DMS79 (cell line): ENCODE results near the gene DNAJC1.
A peak's percentile ranks its signal among the peaks of the same experiment; 100 is the strongest.

ENCODE experiments used
- DNase-seq: peaks from one replicate; lab custom pipeline; 2025; lab: John Stamatoyannopoulos, UW

DNAJC1 gene

DNA sequence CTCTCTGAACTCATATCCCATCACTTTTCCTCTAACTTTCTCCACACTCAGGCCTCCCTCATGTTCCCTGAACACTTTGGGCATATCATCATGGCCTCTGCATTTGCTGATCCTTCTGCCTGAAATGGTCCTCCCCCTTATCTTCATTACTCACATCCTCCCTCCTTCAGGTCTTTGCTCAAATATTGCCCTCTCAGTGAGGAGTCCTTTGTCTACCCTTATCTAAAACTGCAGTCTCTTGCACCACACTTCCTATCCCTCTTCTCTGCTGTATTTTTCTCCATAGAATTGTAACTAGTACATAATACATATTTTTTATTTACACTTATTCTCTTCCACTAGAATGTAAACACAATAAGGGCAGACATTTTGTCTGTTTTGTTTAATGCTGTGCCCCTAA, 41.7 kb downstream of the DNAJC1 start:
- DNase-seq: no peak

DNA sequence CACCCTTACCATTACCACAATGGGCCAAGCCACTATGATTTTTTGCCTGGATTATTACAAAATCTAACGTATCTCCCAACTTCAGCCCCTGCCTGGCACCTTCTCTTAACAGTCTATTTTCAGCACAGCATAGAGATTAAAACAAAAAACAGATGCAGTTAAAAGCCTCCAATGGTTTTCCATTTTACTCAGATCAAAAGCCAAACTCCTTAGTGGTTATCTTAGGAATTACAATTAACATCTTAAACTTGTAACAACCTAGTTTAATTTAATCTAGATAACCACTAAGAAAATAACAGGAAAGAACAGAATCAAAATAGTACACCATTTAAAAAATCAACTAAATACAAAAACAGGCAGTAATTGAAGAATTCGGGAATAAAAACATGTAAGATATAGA, 43.5 kb downstream of the DNAJC1 start:
- DNase-seq: no peak

DNA sequence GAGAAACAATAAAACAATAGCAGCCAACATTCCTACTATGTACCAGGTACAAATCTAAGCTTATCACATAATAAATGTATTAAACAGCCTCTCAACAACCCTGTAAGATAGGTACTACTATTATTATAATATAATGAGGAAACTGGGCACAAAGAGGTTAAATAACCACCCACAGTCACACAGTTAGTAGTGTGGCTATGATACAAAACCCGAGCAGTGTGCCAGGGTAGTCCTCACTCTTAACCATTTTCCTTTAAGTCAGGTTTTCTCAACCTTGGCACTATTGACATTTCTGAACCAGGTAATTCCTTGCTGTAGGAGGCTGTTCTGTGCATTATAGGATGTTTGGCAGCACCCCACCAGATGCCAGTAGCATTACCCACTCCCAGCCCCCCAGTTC, 48.8 kb downstream of the DNAJC1 start:
- no peak for DNase-seq

DNA sequence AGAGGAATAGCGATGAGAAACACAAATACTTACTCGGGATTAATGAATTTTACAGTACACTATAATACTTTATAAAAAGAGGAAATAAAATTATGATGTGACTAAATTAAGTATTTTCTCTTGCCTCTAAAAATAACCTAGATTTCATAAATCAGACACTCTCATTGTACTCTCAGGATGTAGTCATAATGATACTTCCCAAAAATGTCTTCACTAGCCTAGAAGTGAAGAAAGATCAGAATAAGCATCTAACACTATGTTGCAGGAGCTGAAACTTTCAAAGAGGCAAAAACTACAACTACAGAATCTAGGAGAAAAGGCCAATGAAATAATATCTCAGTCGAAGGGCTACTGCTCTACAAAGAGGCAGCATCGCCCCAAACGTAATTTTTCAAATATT, 49.4 kb downstream of the DNAJC1 start:
- no peak for DNase-seq

DNA sequence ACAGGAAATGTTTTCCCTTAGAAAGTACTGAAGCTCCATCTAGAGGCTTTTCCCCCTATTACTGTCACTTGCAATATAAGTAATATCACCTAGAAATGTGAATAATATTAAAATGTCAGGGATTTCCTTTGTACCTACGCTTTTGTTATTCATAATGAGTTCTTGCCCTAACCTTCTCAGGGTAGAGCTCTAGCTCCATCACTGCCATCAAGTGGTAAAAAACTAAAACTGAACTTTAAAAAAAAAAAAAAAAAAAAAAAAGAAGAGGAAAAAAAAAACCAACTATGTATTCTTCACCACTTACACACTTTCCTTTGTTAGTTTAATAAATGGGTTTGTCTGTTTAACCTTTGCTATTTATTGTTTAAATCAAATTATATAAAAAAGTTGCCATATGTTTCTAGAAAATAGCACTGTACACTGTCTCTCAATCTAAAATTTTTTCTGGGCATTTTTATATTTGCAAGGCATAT, 49.9 kb downstream of the DNAJC1 start:
- DNase-seq: peak; percentile 5

DNA sequence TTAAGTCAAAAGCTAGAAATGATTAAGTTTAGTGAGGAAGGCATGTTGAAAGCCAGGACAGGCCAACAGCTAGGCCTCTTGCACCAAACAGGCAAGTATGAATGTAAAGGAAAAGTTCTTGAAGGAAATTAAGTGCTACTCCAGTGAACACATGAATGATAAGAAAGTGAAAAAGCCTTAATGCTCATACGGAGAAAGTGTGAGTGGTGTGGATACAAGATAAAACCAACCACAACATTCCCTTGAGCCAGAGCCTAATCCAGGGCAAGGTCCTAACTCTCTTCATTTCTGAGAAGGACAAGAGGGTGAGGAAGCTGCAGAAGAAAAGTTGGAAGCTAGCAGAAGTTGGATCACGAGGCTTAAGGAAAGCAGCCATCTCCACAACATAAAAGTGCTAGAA, 53.0 kb downstream of the DNAJC1 start:
- no peak for DNase-seq

DNA sequence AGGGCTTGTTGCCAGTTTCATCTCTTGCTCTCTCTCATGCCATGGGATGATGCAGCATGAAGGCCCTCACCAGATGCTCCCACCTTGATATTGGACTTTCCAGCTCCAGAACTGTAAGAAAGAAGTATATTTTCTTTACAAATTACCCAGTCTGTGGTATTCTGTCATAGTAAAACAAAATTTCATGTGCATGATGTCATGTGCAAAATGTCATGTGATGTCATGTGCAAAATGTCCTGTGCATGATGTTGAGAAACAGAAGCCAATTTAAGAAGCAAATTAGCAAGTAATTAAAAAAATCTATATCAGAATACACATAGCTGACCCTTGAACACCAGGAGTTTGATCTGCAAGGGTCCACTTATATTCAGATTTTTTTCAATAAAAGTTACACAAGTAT, 56.6 kb downstream of the DNAJC1 start:
- DNase-seq: no peak

DNA sequence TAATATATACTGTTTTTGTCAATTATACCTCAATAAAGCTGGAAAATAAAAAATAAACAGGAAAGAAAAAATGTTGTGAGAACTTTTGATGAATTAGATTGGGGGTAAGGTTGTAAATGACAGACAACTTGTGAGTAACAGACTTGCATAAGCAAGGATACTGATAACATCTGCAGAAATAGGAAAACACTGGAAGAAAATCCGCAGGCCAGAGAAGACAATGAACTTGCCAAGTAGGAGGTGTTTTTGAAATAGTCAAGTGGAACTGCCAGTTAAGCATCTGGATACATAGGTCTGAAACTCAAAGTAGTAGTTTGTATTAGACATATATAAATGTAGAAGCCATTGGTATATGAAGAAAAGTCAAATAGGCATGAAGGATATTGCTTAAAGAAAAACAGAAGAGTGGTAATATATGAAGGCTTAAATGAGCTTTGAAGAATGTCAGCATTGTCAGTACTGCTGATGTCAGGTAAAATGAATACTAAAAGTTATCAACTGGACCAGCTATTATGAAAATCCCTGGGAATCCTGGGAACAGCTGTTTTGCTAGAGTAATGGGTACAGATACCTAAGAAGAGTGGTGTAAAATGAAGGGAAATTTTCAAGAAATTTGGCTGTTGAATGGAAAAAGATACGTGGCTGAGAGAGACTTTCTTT, 58.7 kb downstream of the DNAJC1 start:
- no peak for DNase-seq

DNA sequence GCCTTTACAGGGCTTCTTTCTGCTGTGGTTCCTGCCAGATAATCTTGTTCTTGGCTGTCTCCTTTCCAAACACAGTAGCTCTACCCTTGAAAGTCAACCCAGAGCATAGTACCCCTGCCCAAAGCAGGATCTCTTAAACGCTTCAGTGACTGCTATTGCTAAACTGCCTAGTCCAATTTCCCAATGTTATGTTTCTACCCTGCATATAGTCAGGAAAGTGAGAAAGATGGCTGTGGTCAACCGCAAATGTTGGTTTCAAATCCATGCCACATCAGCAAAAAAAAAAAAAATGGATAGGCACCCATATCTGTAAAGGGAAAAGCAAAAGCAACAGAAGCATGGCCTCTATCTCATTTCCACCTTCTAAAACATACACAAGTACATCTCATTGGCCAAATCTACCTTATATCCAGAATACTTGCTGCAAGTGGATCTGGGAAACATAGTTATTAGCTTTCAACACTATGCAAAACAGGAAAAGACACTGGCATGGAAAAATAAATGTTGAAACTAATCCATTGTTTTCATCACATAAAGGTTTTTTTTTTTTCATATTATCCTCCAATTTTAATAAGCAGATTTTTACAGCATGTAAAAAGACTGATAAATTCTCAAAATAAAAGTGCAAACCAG, 59.8 kb downstream of the DNAJC1 start:
- DNase-seq: no peak

DNA sequence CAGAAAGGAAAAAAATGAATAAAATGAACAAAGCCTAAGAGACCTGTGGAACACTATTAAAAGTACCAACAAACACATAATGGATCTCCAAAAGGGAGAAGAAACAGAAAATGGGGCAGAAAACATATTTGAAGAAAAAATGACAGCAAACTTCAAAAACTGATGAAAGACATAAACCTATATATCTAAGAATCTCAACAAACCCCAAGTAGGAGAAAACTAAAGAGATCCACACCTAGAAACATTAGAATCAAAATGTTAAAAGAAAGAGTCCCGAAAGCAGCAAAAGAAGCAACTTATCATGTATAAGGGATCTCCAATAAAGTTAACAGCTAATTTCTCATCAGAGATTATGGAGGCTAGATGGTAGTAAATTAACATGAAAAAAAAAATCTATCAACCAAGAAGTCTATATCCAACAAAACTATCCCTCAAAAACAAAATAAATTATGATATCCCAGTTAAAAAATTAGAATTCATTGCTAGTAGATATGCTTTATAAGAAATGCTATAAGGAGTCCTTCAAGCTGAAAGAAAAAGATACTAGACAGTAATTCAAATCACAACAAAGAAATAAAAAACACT, 68.0 kb downstream of the DNAJC1 start:
- DNase-seq: no peak

DNA sequence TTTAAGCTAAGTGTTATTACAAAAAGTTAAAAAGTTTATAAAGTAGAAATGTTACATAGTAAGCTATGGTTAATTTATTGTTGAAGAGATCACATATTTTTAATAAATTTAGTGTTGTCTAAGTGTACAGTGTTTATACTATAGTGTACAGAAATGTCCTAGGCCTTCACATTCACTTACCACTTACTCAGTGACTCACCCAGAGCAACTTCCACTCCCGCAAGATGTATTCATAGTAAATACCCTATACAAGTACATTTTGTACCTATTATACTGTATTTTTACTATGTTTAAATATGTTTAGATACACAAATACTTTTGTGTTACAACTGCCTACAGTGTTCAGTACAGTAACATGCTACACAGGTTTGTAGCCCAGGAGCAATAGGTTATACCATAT, 69.2 kb downstream of the DNAJC1 start:
- no peak for DNase-seq

DNA sequence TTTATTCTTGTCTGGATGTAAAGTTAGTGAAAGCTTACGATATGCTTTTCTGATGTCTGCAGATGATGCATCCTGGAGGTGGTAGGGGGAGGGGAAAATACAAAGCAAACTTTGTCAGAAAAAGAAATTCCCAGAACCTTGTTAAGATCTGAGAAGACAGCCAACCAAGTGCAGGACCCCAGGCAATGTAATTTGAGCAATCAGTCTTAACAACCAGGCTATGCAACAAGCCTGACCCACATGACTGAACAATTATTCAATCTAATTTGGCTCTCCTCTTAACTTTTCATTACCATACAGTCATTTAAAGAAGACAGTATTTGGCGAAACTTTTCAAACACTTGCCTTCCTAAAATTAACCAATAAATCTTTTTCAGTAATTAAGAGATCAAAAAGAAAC, 74.5 kb downstream of the DNAJC1 start:
- no peak for DNase-seq

DNA sequence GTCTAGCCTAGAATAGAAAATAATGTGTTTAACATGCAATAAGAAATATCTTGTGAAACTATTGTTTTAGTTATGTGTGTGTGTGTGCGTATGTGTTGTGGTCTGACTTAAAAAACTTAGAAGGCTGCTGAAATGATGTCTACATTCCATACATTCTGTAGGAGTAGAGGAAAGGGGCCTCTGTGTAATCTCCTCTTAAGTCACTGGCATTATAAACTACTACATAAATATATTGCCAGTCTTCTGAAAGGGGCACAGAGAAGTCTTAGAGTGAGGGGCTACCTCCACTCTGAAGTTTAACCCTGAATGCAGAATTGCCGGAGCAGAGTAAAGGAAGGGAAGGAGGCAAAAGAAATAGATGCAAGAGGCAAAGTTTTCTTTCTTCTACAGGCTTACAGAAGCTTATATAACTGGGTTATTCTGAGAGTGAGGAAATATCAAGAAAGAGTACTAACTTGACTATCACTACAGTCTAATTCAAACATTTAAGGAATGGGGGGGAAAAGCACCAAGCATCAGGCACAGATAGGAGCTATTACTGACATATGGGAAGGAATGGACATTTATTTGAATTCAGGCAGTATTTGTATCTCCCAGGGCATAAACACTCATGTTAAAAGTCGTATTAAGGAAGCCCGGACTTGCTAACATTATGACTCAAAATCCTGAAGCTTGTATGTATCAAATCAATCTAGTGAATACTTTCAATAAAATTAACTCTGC, 75.7 kb downstream of the DNAJC1 start:
- no peak for DNase-seq

DNA sequence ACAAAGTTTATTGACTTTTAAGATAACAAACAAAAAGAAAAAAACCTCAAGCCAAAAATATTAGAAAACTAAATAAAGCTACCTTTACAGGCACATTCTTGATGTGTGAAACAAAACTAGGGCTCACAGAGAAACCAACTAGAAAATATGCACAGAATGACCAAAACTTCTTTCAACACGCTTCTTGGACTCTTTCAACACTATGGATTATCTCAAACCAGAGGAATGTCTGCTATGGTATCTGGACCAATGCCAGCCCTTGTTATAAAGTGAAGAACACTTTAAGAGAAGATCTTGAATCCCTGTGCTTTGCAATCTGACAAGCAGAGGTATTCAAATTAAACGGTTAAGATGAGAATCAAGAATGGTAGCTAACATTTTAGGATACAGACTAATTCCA, 76.6 kb downstream of the DNAJC1 start:
- no peak for DNase-seq

DNA sequence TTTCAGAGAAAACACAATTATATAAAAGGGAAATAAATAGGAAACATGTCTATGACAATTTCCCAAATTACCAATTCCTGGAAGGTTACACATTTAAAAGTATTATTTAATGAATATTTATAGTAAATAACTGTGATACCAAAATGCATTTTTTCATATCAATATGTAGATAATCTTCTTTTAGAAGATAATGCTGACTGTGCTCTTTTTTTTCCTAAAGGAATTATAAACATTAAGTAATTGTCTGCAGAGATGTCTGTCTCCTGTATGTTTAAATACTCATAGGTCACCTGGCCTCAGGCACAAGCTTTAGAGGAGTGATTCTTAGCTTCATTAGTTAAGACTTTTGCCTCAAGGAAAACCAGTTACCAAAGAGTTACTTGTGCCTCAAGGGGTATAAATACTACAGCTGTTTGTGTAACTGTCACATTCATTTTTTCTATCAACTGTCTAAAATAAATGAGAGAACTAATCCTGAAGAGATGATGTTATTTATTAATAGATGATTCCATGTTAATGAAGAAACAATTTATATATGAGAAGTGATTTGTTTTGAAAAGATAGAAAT, 77.1 kb downstream of the DNAJC1 start:
- no peak for DNase-seq

DNA sequence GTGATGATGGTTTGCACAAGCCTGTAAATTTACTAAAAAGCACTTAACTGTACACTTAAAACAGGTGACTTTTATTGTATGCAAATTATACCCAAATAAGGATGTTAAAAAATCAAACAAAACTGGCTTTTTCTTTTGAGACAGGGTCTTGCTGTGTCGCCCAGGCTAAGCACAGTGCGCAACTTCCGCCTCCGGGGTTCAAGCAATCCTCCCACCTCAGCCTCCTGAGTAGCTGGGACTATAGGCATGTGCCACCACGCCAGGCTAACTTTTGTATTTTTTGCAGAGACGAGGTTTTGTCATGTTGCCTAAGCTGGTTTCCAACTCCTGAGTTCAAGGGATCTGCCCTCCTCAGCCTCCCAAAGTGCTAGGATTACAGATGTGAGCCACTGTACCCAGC, 77.7 kb downstream of the DNAJC1 start:
- DNase-seq: no peak

DNA sequence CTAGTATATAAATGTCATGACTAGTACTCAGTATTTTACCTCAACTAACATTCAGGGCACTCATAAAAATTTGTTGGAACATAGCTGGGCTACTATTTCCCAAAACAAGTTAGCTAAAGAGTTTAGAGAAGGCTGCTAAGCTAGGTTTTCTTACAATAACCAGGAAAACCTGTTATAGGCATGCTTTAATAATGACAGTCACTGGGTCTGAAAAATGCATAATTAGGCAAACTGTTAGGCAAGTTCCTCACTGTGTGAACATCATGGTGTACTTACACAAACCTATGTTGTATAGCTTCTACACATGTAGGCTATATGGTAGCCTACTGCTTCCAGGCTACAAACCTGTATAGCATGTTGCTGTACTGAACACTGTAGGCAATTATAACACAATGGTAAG, 79.0 kb downstream of the DNAJC1 start:
- no peak for DNase-seq

DNA sequence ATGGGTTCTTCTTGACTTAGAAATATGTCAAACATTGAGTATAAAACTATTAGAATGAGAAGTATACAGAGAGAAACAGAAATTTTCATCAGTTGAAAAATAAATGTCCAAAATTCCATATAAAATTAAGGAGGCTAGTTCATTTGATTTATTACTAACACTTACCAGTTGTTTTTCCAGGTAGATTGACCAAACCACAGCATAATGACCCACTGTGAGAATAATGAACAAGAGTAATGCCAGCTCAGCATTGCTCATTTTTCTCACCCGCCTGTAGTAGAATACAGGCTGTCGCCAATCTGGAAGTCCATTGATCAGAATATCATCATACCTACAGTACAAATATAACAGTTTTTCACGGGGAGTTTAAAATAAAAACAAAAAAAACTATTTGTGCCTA, 82.9 kb downstream of the DNAJC1 start:
- no peak for DNase-seq

DNA sequence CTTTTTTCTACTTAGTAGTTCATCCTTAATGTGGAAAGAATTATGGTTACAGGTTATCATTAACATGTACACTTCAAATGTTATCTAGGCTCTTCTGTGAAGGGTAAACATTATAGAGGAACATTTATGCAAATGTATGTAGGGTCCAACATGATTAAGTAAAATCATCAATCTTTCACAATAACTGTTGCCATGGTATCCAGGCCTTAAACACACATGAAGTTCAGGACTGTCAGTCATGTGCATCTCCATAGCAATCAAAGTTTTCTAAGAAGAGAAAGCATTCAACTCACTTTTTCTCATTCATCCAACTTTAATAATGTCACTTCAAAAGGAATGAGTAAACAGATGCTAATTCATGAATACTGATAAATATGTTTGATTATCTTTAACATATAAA, 83.6 kb downstream of the DNAJC1 start:
- no peak for DNase-seq

DNA sequence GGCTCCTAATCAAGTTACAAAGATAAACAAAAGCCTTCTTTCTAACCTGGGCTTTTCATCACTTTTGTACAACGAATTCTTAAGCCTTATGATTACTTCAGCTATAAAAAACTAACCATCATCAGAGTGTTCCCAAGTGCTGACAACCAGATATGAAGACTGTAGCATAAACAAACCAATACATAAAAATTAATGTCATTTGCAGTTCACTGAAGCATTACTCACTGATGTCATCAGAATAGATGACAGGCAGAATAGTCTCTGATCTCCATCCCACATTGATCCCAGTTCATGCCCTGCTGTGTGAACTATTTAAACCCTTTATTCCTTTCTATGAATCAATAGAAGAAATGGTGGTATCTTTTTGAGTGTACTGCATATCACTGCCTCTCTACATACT, 84.4 kb downstream of the DNAJC1 start:
- no peak for DNase-seq

DNA sequence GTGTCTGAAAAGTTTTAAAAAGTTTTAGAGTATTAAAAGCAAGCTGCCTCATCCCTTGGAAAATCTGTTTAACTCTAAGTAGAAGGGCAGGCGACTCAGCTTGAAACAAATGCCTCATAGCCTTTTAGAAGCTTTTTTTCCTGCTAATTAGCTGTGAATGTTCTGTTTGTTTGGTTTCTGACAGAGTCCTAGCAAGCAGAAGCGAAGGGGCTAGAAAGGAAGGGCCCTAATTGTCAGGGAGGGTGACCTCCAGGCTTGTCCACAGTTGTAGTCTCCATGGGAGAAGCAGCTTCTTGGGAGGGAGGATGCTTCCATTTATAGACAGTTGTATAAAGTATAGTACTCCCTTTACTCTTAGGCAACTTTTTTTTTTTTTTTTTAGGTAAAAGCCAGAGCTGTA, 90.9 kb downstream of the DNAJC1 start:
- DNase-seq: no peak

DNA sequence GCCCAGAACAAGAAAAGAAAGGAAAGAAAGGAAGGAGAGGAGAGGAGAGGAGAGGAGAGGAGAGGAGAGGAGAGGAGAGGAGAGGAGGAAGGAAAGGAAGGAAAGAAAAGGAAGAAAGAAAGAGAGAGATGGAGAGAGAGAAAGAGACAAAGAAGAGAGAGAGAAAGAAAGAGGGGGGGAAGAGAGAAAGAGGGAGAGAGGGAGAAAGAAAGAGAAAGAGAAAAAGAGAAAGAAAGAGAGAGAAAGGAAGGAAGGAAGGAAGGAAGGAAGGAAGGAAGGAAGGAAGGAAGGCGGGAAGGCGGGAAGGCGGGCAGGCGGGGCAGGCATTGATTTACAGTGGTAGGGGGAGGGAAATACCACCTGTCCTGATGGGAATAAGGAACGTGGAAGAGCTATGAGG, 92.7 kb downstream of the DNAJC1 start:
- DNase-seq: no peak

DNA sequence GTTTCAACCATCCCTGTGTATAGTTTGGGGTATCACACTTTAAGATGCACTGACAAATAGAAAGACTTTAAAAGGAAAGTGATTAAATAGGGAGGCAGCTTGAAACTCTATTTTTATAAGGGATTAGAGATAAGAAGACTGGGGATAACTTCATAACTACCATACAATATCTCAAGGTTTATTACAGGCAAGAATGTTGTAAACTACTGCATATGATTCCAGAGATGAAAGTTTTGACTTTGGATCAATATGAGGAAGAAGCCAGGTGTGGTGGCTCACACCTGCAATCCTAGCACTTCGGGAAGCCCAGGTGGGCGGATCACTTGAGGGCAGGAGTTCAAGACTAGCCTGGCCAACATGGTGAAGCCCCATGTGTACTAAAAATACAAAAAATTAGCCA, 96.1 kb downstream of the DNAJC1 start:
- DNase-seq: no peak
